BE2C (cell line): ENCODE measurements around the gene OR4K14.
"Not testable (repeated sequence)": the region's sequence is repeated elsewhere in the genome, so short reads cannot be mapped to it uniquely, and the experiment has no call there.

Source experiments
- DNase-seq: peaks from one replicate; pipeline ENCODE4 v3.0.0-alpha.2; 2020
- H3K27me3 ChIP-seq: fragments of 250-450 bp; sonication (Bioruptor Pico); 2 replicates; pipeline ENCODE4 v1.5.1; 2020; ENCODE audit warnings: mild to moderate bottlenecking
- H3K36me3 ChIP-seq: fragments of 250-450 bp; sonication (Bioruptor Pico); 2 replicates; pipeline ENCODE4 v1.5.1; 2020; ENCODE audit warnings: mild to moderate bottlenecking
- H3K4me1 ChIP-seq: fragments of 250-450 bp; sonication (Bioruptor Pico); 2 replicates; pipeline ENCODE4 v1.5.1; 2020
- H3K4me3 ChIP-seq: 2 replicates; pipeline ENCODE4 v1.5.1; 2011; ENCODE audit warnings: low read depth, low read length
- H3K9me3 ChIP-seq: fragments of 250-450 bp; sonication (Bioruptor Pico); 2 replicates; pipeline ENCODE4 v1.5.1; 2020
- CTCF ChIP-seq: IDR thresholded peaks from 2 replicates; pipeline ENCODE4 v1.5.1; 2012; ENCODE audit warnings: mild to moderate bottlenecking, low read depth, low read length

OR4K14 gene

GRCh38 chr14:19974844-19975243, 44.3 kb downstream of the OR4K14 start:
- H3K36me3 ChIP-seq: no peaks in the 10 kb centered on the region
- DNase-seq: no peak
- no peaks in the 10 kb centered on the region for H3K27me3 ChIP-seq
- no peaks in the 10 kb centered on the region for H3K9me3 ChIP-seq
- TF ChIP-seq CTCF: no peak
- no peaks in the 10 kb centered on the region for H3K4me1 ChIP-seq
- no peak overlapping the region for H3K4me3 ChIP-seq

GRCh38 chr14:19969735-19970134, 49.4 kb downstream of the OR4K14 start:
- not testable (repeated sequence) for H3K27me3 ChIP-seq, H3K4me1 ChIP-seq, DNase-seq, H3K9me3 ChIP-seq, H3K4me3 ChIP-seq, H3K36me3 ChIP-seq
